H1 (cell line): Measurements from ENCODE around the gene SHCBP1. TPM values are rescaled to one million over a fixed set of nuclear protein-coding genes. Genes with fewer than 3 reads are reported as not detected.

ENCODE experiments used
- CTCF ChIA-PET: fragments of 300-600 bp; sonication (Branson Sonifier 250); formaldehyde crosslinking; loops from one replicate; lab custom pipeline; 2021; ENCODE audit not compliant: partially characterized antibody; lab: Charles Lee
- POLR2A ChIA-PET: fragments of 300-600 bp; sonication (Branson Sonifier 250); formaldehyde crosslinking; loops from one replicate; lab custom pipeline; 2021; ENCODE audit warnings: inconsistent platforms; ENCODE audit not compliant: partially characterized antibody; lab: Charles Lee
- DNase-seq, 2 experiments: peaks; one replicate each; pipeline versions ENCODE4 v3.0.0 to v3.0.0-alpha.2; 2010 to 2022; ENCODE audit warnings: low spot score in 2 of 2, low read depth in 1 of 2, mixed read lengths in 1 of 2
- FAIRE-seq: peaks from 2 replicates; lab custom pipeline; 2011; peaks lifted over from hg19 to GRCh38; lab: Jason Lieb, UNC
- H2AFZ ChIP-seq: 2 replicates; pipeline ENCODE4 v1.8.1; 2012; ENCODE audit warnings: low read length, inconsistent platforms
- H2AK5ac ChIP-seq: 2 replicates; pipeline ENCODE4 v1.6.1; 2013; ENCODE audit warnings: low read depth, low read length
- H2BK120ac ChIP-seq: replicated peaks from 2 replicates; pipeline ENCODE3; 2013; ENCODE audit warnings: low read depth, low read length, inconsistent platforms
- H2BK12ac ChIP-seq: 2 replicates; pipeline ENCODE4 v1.6.1; 2013; ENCODE audit warnings: low read depth, low read length
- H2BK15ac ChIP-seq: 2 replicates; pipeline ENCODE4 v1.6.1; 2013; ENCODE audit warnings: low read length
- H2BK20ac ChIP-seq: 2 replicates; pipeline ENCODE4 v1.6.1; 2013; ENCODE audit warnings: low read length
- H2BK5ac ChIP-seq: 2 replicates; pipeline ENCODE4 v1.6.1; 2013; ENCODE audit warnings: low read depth, low read length
- H3K14ac ChIP-seq: 2 replicates; pipeline ENCODE4 v1.6.1; 2013; ENCODE audit warnings: inconsistent platforms; ENCODE audit not compliant: insufficient read length
- H3K18ac ChIP-seq: 2 replicates; pipeline ENCODE4 v1.6.1; 2013; ENCODE audit warnings: low read length; ENCODE audit errors: extremely low read depth
- H3K23ac ChIP-seq: 2 replicates; pipeline ENCODE4 v1.6.1; 2013; ENCODE audit warnings: inconsistent platforms; ENCODE audit not compliant: insufficient read length
- H3K23me2 ChIP-seq: 2 replicates; pipeline ENCODE4 v1.6.1; 2013; ENCODE audit warnings: low read depth, low read length
- H3K27ac ChIP-seq: 2 replicates; pipeline ENCODE4 v1.6.1; 2011; ENCODE audit warnings: low read depth, low read length, inconsistent platforms
- H3K27me3 ChIP-seq, 4 experiments: replicated peaks in 1 of 4; 1 replicate in 1 of 4; 2 replicates in 3 of 4; pipeline versions ENCODE4 v1.6.1 to v1.8.1; 2011 to 2013; ENCODE audit warnings: low read length in 3 of 4, mild to moderate bottlenecking in 3 of 4, inconsistent platforms in 2 of 4, mixed read lengths in 2 of 4, moderate library complexity in 1 of 4; ENCODE audit not compliant: control insufficient read depth in 3 of 4, insufficient read depth in 3 of 4; ENCODE audit errors: extremely low read depth in 1 of 4
- H3K36me3 ChIP-seq, 4 experiments: 2 replicates each; pipeline versions ENCODE4 v1.6.1 to v1.8.1; 2011 to 2013; ENCODE audit warnings: mild to moderate bottlenecking in 4 of 4, low read length in 3 of 4, moderate library complexity in 2 of 4, control low read depth in 1 of 4, inconsistent platforms in 1 of 4; ENCODE audit not compliant: insufficient read depth in 4 of 4, control insufficient read depth in 2 of 4
- H3K4ac ChIP-seq: replicated peaks from 2 replicates; pipeline ENCODE3; 2013; ENCODE audit warnings: low read length, low read depth, mixed read lengths, inconsistent platforms; ENCODE audit not compliant: insufficient read length
- H3K4me1 ChIP-seq, 4 experiments: replicated peaks in 1 of 4; 1 replicate in 1 of 4; 2 replicates in 3 of 4; pipeline versions ENCODE4 v1.6.1 to v1.8.1; 2011 to 2013; ENCODE audit warnings: low read length in 3 of 4, inconsistent platforms in 2 of 4, mixed read lengths in 1 of 4; ENCODE audit not compliant: insufficient read depth in 4 of 4, control insufficient read depth in 3 of 4
- H3K4me2 ChIP-seq, 2 experiments: 2 replicates each; pipeline versions ENCODE4 v1.6.1 to v1.8.1; 2011 to 2013; ENCODE audit warnings: low read depth in 2 of 2, low read length in 2 of 2, control low read depth in 1 of 2, inconsistent platforms in 1 of 2, mild to moderate bottlenecking in 1 of 2; ENCODE audit not compliant: insufficient read depth in 1 of 2
- H3K4me3 ChIP-seq, 4 experiments: fragments of 200-600, 300-600 bp in 1 of 4; sonication (generic), shearing (Covaris generic), sonication (Bioruptor Twin) in 1 of 4; 2 replicates each; pipeline versions ENCODE4 v1.5.1 to v1.8.1; 2011 to 2016; ENCODE audit warnings: low read length in 4 of 4, low read depth in 3 of 4, control low read depth in 2 of 4, inconsistent platforms in 2 of 4, mild to moderate bottlenecking in 2 of 4, mixed read lengths in 1 of 4, moderate library complexity in 1 of 4; ENCODE audit not compliant: insufficient read depth in 2 of 4; ENCODE audit errors: extremely low read depth in 1 of 4
- H3K56ac ChIP-seq: replicated peaks from 2 replicates; pipeline ENCODE3; 2013; ENCODE audit warnings: low read depth, mild to moderate bottlenecking, mixed read lengths, low read length, inconsistent platforms; ENCODE audit not compliant: insufficient read length
- H3K79me1 ChIP-seq: 2 replicates; pipeline ENCODE4 v1.6.1; 2013; ENCODE audit warnings: low read depth, low read length, control low read depth
- H3K79me2 ChIP-seq, 2 experiments: 2 replicates each; pipeline versions ENCODE4 v1.6.1 to v1.8.1; 2012 to 2013; ENCODE audit warnings: low read length in 2 of 2, mild to moderate bottlenecking in 2 of 2, inconsistent platforms in 1 of 2; ENCODE audit not compliant: insufficient read depth in 2 of 2, control insufficient read depth in 1 of 2
- H3K9ac ChIP-seq, 4 experiments: replicated peaks in 1 of 4; 1 replicate in 1 of 4; 2 replicates in 3 of 4; pipeline versions ENCODE4 v1.6.1 to v1.8.1; 2011 to 2013; ENCODE audit warnings: low read depth in 3 of 4, low read length in 3 of 4, control low read depth in 2 of 4, mild to moderate bottlenecking in 2 of 4, moderate library complexity in 2 of 4, inconsistent platforms in 1 of 4; ENCODE audit errors: extremely low read depth in 1 of 4
- H3K9me3 ChIP-seq, 2 experiments: 2 replicates each; pipeline versions ENCODE4 v1.6.1 to v1.8.1; 2012 to 2013; ENCODE audit warnings: mild to moderate bottlenecking in 2 of 2, moderate library complexity in 2 of 2, control low read depth in 1 of 2, inconsistent platforms in 1 of 2, low read depth in 1 of 2, low read length in 1 of 2, mixed read lengths in 1 of 2; ENCODE audit not compliant: insufficient read depth in 2 of 2
- H4K20me1 ChIP-seq, 2 experiments: replicated peaks in 1 of 2; 2 replicates each; pipeline versions ENCODE3 to v1.8.1; 2011 to 2013; ENCODE audit warnings: inconsistent platforms in 2 of 2, low read length in 2 of 2, mild to moderate bottlenecking in 1 of 2; ENCODE audit not compliant: insufficient read depth in 2 of 2, control insufficient read depth in 1 of 2
- H4K5ac ChIP-seq: 2 replicates; pipeline ENCODE4 v1.6.1; 2013; ENCODE audit warnings: low read length, low read depth, mixed read lengths, inconsistent platforms; ENCODE audit not compliant: insufficient read length
- H4K8ac ChIP-seq: 2 replicates; pipeline ENCODE4 v1.8.0; 2013; ENCODE audit warnings: mild to moderate bottlenecking, moderate library complexity, low read length, inconsistent platforms; ENCODE audit not compliant: insufficient read depth; ENCODE audit errors: extremely low read depth
- H4K91ac ChIP-seq: replicated peaks from 2 replicates; pipeline ENCODE3; 2013; ENCODE audit warnings: low read length, mixed read lengths, inconsistent platforms; ENCODE audit not compliant: insufficient read length
- ASH2L ChIP-seq: fragments of 200-600, 300-600 bp; sonication (generic); IDR thresholded peaks from one replicate; pipeline ENCODE4 v1.7.1; 2017; ENCODE audit warnings: low read length
- CBX8 ChIP-seq: fragments of 300-800, 300-1000 bp; sonication (generic); IDR thresholded peaks from 2 replicates; pipeline ENCODE4 v1.7.1; 2016; ENCODE audit warnings: low read depth, low read length, borderline replicate concordance
- CHD1 ChIP-seq: IDR thresholded peaks from 2 replicates; pipeline ENCODE4 v1.6.1; 2012; ENCODE audit warnings: low read depth, low read length, improper control_type of control experiment
- CHD2 ChIP-seq: IDR thresholded peaks from 2 replicates; pipeline ENCODE4 v1.6.1; 2012; ENCODE audit warnings: low read length, improper control_type of control experiment
- EZH2 ChIP-seq: fragments of 200-600 bp; sonication (generic); IDR thresholded peaks from 2 replicates; pipeline ENCODE4 v1.7.1; 2012; ENCODE audit warnings: low read depth, mild to moderate bottlenecking, moderate library complexity, low read length, inconsistent platforms; ENCODE audit not compliant: severe bottlenecking
- NANOG ChIP-seq: IDR thresholded peaks from 2 replicates; pipeline ENCODE4 v1.6.1; 2011; ENCODE audit warnings: low read length, low read depth, mild to moderate bottlenecking, inconsistent platforms; ENCODE audit not compliant: insufficient read depth, poor library complexity, severe bottlenecking
- NRF1 ChIP-seq: IDR thresholded peaks from 2 replicates; pipeline ENCODE4 v1.6.1; 2011; ENCODE audit warnings: mild to moderate bottlenecking, low read depth, low read length, improper control_type of control experiment
- SAP30 ChIP-seq: fragments of 300-600 bp; sonication (generic); IDR thresholded peaks from 2 replicates; pipeline ENCODE4 v1.7.1; 2012; ENCODE audit warnings: low read length, moderate library complexity, mild to moderate bottlenecking, inconsistent platforms; ENCODE audit not compliant: insufficient read depth, insufficient replicate concordance
- SIN3A ChIP-seq, 2 experiments: IDR thresholded peaks in 1 of 2; conservative IDR thresholded peaks in 1 of 2; 2 replicates each; pipeline ENCODE4 v1.6.1; 2011 to 2012; ENCODE audit warnings: low read length in 2 of 2, improper control_type of control experiment in 1 of 2, low read depth in 1 of 2, mild to moderate bottlenecking in 1 of 2
- SIX5 ChIP-seq: IDR thresholded peaks from 2 replicates; pipeline ENCODE4 v1.6.1; 2011; ENCODE audit warnings: mild to moderate bottlenecking, low read depth, low read length
- SP1 ChIP-seq: IDR thresholded peaks from 2 replicates; pipeline ENCODE4 v1.6.1; 2011; ENCODE audit warnings: low read depth, low read length
- SP4 ChIP-seq: IDR thresholded peaks from 2 replicates; pipeline ENCODE4 v1.6.1; 2012; ENCODE audit warnings: low read length, inconsistent platforms
- SUZ12 ChIP-seq: fragments of 200-600 bp; sonication (generic); IDR thresholded peaks from 2 replicates; pipeline ENCODE4 v1.6.1; 2012; ENCODE audit warnings: mild to moderate bottlenecking, inconsistent platforms, low read length, moderate library complexity, mixed read lengths
- WGBS, 2 experiments: shearing (Covaris generic) in 1 of 2; methylation state at CpG; one replicate each; pipeline versions ENCODE4 v1.1.6 to v1.1.7; 2013 to 2015; ENCODE audit warnings: low lambda C conversion rate in 2 of 2, mixed read lengths in 2 of 2, inconsistent platforms in 1 of 2, low coverage in 1 of 2, missing lambda C conversion rate in 1 of 2; ENCODE audit not compliant: insufficient replicate concordance in 2 of 2, insufficient coverage in 1 of 2, insufficient read length in 1 of 2; ENCODE audit errors: extremely low coverage in 1 of 2, missing lambda C conversion rate in 1 of 2; 5-methylcytosine and 5-hydroxymethylcytosine counted together
- polyA plus RNA-seq, 7 experiments: library from polyadenylated mRNA; depleted of rRNA in 3 of 7; stranded (reverse) in 5 of 7; unstranded in 2 of 7; fragments of >200 nt in 5 of 7; fragments of 200-250 nt in 2 of 7; gene quantifications; 1 replicate in 5 of 7; 2 replicates in 1 of 7; 4 replicates in 1 of 7; pipeline versions ENCODE4 v1.2.1 to v1.2.3, GENCODE V29; 2011 to 2013; ENCODE audit warnings: missing spikeins in 2 of 7, mixed read lengths in 2 of 7
- total RNA-seq: library from RNA; stranded (reverse); fragmentation: NEBNext Ultra II Directional; extraction: Animal tissue kit (Norgen Biotek cat#: 25700); gene quantifications from 2 replicates; pipeline ENCODE4 v1.2.1, GENCODE V29; 2021
- TF ChIP-seq, protein P1 (sequence below): IDR thresholded peaks from 2 replicates; pipeline ENCODE4 v1.6.1; 2012; ENCODE audit warnings: inconsistent platforms

Gene SHCBP1
- total and polyA plus RNA-seq, 2 of the 8 experiments (the other 6 are each of a cell fraction or from before 2014, with no cell fraction given), result 5.7 to 14.8 TPM

- no peak overlapping the region for H3K18ac ChIP-seq
- no peak overlapping the region for H3K23ac ChIP-seq
- CTCF ChIA-PET, result no interaction called here
- H2BK5ac ChIP-seq, result no peak overlapping the region
- H3K23me2 ChIP-seq, result no peaks in the 10 kb centered on the region
- H2AFZ ChIP-seq, result no peak overlapping the region
- POLR2A ChIA-PET, result no interaction called here
- no peaks in the 10 kb centered on the region for H3K4me1 ChIP-seq
- H3K14ac ChIP-seq, result no peak overlapping the region
- no peaks in the 10 kb centered on the region for H3K27me3 ChIP-seq
- no peaks in the 10 kb centered on the region for H3K9me3 ChIP-seq
- FAIRE-seq (no peak), DNase-seq (no peak)
- peaks cover 2% of the 10 kb centered on the region; the same call in 1 of the 2 replicates for H3K79me1 ChIP-seq
- H3K79me2 ChIP-seq, result peaks cover 0 to 3% of the 10 kb centered on the region in 2 experiments; a peak in 1 of 4 replicates
- no peak overlapping the region for H4K8ac ChIP-seq
- peaks cover 8 to 52% (median 35%) of the 10 kb centered on the region in 4 experiments; a peak in 7 of 8 replicates for H3K36me3 ChIP-seq
- H2BK12ac ChIP-seq, result no peak overlapping the region
- H2AK5ac ChIP-seq, result no peak overlapping the region
- no peak overlapping the region for H4K91ac ChIP-seq
- no peak overlapping the region for H2BK120ac ChIP-seq
- 94% methylated on average over 3 of the region's 3 CpGs; no CpG with 5 or more reads in 1 of the 2 experiments for WGBS, 2 experiments
- no peak overlapping the region for H3K4ac ChIP-seq
- no peak overlapping the region for H2BK20ac ChIP-seq
- H3K9ac ChIP-seq, result no peak overlapping the region
- no peak overlapping the region for H3K4me3 ChIP-seq
- no peak overlapping the region for H2BK15ac ChIP-seq
- no peak overlapping the region for H3K27ac ChIP-seq
- H4K5ac ChIP-seq, result no peak overlapping the region
- no peak overlapping the region for H3K56ac ChIP-seq
- TF ChIP-seq NANOG (no peak), SIN3A (conservative IDR thresholded peaks at IDR 0.05 in 1 of 2, IDR thresholded peaks at IDR 0.05 in 1 of 2; ENCODE audit: low read depth in 1 of 2, low read length in 2 of 2) (no peak), SAP30 (no peak), CBX8 (no peak), SP1 (no peak), ASH2L (no peak), SUZ12 (no peak), CHD2 (no peak), NRF1 (no peak), SP4 (no peak), EZH2 (no peak), CHD1 (no peak), SIX5 (no peak)
- TF ChIP-seq, protein P1, sequence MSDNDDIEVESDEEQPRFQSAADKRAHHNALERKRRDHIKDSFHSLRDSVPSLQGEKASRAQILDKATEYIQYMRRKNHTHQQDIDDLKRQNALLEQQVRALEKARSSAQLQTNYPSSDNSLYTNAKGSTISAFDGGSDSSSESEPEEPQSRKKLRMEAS, result no peak
- H3K4me2 ChIP-seq, result no peak overlapping the region
- peaks cover 0 to 7% of the 10 kb centered on the region in 2 experiments for H4K20me1 ChIP-seq
Measured at GRCh38 chr16:46612121-46612520, 9.1 kb downstream of the SHCBP1 start.
